HG03354 (cell line): ENCODE data around the gene SEMG1.

Experiments used
- ATAC-seq: cut with Tn5 transposase; IDR thresholded peaks from one replicate; pipeline ENCODE4 v1.9.1; 2021; ENCODE audit warnings: mild to moderate bottlenecking; ENCODE audit not compliant: unreplicated experiment, poor library complexity, severe bottlenecking

The SEMG1 gene

DNA sequence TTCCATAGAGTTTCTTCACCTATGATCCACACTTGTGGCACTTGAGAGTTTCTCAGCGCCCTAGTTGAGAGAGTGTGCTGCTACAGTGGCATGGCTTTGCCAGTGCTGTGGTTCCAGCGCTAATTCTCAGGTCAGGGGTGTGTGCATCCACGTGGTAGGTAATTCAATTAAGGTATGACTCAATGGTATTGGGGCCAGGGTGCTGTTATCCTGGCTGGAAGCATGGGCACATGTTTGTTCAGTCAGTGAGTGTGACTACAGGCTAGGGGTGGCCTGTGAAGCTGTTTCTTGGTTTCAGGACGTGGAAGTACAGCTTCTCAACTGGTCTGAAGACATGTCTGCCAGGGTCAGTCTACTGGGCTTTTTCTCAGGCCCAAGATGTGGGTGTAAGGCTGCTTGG lies 11.3 kb downstream of the SEMG1 start:
- no peak for ATAC-seq

- no peak for ATAC-seq
Measured at GRCh38 chr20:45218636-45219035, 11.8 kb downstream of the SEMG1 start.

- ATAC-seq: no peak
Measured at GRCh38 chr20:45221076-45221475, 14.2 kb downstream of the SEMG1 start, which contains the start of gene SEMG2. SEMG2 (plus strand) TSS chr20:45221373; CDS start chr20:45221390, 17 bp downstream.

DNA sequence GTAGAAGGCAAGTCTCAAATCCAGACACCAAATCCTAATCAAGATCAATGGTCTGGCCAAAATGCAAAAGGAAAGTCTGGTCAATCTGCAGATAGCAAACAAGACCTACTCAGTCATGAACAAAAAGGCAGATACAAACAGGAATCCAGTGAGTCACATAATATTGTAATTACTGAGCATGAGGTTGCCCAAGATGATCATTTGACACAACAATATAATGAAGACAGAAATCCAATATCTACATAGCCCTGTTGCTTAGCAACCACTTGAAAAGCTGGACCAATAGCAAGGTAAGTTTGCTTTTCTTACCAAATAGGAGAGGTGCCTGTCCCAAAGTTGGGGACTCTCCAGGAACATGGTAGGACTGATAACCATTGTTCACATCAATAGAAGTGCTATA lies 16.3 kb downstream of the SEMG1 start:
- ATAC-seq: no peak

DNA sequence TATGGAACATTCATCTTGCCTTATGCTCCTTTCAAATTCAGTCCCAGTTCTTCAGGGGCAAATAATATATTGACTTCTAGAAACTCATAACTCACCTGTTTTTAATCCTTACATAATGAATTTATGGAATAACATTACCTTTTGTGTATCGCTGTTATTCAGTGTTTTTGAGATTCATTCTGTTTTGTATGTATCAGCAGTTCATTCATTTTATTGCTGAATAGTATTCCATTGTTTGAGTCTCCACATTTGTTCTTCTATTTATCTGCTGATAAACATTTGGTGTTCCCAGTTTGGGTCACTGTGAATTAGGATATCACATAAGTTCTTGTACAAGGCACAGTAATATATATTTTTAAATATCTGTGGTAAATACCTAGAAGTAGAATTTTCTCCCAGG lies 19.5 kb downstream of the SEMG1 start:
- no peak for ATAC-seq

- no peak for ATAC-seq
Measured at GRCh38 chr20:45229264-45230056, 22.6 kb downstream of the SEMG1 start.

- no peak for ATAC-seq
Measured at GRCh38 chr20:45230631-45231030, 23.8 kb downstream of the SEMG1 start.

- ATAC-seq: no peak
Measured at GRCh38 chr20:45235995-45236394, 29.2 kb downstream of the SEMG1 start.

DNA sequence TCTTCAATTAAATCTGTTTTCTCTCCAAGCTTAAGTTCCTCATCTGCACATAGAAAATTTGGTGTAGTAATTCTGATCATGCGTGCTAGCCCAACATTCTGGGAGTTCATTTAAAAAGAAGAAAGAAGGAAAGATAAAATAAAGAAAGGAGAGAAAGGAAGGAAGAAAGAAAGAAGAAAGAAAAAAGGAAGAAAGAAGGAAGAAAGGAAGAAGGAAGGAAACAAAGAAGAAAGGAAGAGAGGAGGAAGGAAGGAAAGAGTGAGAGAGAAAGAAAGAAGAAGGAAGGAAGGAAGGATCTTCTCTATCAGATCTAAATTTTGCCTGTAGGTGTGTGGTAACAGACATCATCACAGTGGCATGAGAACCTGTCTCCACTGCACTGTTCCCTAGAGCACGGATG lies 31.3 kb downstream of the SEMG1 start:
- no peak for ATAC-seq

GRCh38 chr20:45246109-45246508 lies 39.3 kb downstream of the SEMG1 start:
- no peak for ATAC-seq

- ATAC-seq: no peak
Measured at GRCh38 chr20:45247865-45248264, 41.0 kb downstream of the SEMG1 start.

GRCh38 chr20:45248609-45249008 lies 41.8 kb downstream of the SEMG1 start:
- ATAC-seq: no peak

DNA sequence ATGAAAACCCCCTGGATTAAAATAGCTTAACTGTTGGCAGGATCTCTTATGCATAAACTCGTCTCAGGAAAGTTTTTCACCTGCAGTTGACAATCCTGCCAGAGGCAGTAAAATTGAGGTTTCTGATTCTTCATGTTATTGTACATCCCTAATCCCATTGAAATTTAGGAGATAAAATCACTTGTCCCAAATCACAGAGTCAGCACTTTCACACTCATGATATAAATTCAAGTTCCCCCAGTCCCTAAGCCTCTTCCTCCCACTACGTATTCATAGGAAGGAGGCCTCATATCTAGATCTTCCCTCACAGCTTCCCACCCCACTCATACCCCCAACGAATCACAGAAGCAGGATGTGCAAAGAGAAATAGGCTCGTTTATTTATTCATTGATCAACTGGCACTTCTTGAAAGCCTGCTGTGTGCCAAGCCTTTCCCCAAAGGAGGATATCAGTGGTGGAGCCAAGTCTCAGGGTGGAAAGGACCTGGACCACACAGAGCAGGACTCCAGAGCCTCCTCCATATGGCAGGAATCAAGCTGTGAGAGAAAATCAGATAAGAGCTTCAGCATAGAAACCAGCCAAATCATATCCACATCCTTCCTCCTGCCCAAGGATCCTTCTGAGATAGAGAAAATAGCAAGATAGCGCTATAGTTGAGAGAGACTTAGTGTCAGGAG lies 45.2 kb downstream of the SEMG1 start:
- no peak for ATAC-seq

GRCh38 chr20:45253261-45253660 lies 46.4 kb downstream of the SEMG1 start:
- ATAC-seq: no peak

DNA sequence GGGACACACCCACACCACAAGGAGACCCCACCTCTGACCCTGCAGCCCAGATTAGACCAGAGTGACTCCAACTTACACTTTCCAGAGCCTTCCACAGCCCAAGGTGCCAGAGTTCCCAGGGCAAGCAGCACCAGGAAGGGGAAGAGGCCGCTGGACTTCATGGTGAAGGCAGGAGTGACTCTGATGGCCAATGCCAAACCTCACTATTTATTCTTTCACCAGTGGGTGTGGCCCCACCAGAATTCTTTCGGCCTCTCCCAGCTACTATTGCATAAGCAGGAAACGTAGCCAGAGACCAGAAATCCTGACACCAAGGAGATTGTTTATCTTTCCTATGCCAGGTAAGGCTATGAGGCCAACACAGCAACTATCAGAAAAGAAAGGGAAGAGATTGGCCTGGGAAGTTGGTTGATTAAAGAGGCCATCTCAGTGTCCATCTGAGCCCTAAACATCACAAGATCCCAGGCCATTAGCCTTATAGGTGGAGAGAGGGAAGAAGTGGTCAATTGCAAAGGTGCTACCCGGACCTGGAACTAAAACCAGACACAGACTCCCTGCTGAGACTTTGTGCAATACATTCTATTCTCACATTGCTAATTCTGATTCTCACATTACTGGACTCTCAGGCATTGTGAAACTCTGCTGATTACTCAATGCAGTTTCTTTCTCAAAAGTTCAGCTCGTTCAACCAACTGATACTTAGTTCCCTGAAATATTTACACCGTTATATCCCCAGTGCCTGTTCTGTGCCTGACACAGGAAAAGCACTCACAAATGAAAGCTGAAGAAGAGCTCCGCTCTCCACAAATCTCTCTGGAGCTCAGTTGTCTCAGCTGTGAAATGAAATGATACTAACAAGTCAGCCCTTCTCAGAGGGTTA lies 47.8 kb downstream of the SEMG1 start, which contains the start of gene SLPI:
Gene SLPI, minus strand, starts transcription at position 182 of the 880 bp plus-strand sequence. Its CDS starts 21 bp downstream, at position 161.
- no peak for ATAC-seq

- no peak for ATAC-seq
Measured at GRCh38 chr20:45257161-45257560, 50.3 kb downstream of the SEMG1 start.

GRCh38 chr20:45257711-45258110 lies 50.9 kb downstream of the SEMG1 start:
- no peak for ATAC-seq

- no peak for ATAC-seq
Measured at GRCh38 chr20:45258259-45258658, 51.4 kb downstream of the SEMG1 start.

- ATAC-seq: no peak
Measured at GRCh38 chr20:45258664-45259063, 51.8 kb downstream of the SEMG1 start.
